ENCODE measurements around the gene SRGAP1.
"Not testable (repeated sequence)": the region's sequence is repeated elsewhere in the genome, so short reads cannot be mapped to it uniquely, and the experiment has no call there.

The SRGAP1 gene

DNA sequence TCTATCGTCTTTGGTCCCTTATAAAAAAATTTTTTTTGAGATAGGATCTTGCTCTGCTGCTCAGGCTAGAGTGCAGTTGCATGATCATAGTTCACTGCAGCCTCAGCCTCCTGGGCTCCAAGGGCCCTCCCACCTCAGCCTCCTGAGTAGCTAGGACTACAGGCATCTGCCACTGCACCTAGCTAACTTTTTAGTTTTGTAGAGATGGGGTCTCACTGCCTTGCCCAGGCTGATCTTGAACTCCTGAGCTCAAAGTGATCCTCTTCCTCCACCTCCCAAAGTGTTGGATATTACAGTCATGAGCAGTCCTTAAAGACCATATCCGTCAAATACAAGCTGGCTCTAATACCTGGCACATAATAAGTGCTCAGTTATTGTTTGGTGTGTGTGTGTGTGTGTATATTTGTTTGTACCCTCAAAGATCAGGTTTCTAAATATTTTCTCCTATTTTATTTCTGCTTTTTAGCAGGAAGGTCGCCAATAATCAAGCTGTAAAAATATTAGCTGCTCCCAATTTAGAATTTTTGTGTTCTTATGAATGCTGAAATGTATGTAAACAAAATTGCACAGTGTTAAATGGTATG lies 30.5 kb downstream of the SRGAP1 start:
- no peak for DNase-seq

DNA sequence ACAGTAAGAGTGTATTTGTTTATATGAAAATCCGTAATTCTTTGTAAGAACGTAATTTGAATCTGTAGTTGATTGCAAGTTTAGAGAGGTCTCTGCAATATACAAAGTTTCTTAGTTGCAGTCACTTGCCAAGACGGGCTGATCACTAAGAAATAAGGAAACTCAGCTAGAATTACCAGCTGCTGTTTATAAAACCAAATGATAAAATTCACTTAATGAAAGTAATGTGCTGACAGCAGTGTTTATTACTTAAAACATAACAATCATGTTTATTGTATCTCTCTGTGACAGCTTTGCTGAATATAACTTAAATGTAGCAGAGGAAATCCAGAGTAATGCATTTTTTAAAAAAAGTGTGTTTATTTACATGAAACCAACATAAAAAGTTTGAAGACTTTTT lies 31.2 kb downstream of the SRGAP1 start:
- peak in 1 of 2 experiments; percentile 6 for DNase-seq

DNA sequence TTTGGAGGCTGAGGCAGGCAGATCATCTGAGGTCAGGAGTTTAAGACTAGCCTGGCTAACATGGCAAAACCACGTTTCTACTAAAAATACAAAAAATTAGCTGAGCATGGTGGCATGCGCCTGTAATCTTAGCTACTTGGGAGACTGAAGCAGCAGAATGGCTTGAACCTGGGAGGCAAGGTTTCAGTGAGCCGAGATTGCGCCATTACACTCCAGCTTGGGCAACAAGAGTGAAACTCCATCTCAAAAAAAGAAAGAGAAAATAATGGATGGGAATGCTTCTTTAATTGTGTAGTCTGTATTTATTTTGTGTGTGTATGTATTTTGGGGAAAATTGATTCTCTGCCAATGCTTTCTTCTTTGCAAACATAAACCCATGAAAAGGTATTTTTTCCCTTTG lies 32.5 kb downstream of the SRGAP1 start:
- no peak for DNase-seq

DNA sequence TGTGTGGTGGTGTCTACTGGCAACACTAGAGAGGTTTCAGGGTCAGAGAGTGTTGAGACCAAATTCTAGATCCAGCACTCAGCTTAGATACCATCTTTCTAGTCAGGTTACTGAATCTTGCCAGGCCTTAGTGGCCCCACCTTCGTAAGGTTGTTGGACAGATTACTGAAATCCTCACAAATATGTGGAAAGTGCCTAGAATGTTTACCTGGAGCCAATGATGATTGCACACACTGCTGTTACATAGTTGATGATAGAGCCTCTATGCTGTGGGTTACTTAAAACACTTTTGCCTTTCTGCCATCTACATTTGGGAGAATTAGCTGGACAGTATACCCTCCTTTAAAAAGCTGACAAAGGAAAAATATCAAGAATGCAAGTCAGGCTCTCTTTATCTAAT lies 33.2 kb downstream of the SRGAP1 start:
- no peak for DNase-seq

DNA sequence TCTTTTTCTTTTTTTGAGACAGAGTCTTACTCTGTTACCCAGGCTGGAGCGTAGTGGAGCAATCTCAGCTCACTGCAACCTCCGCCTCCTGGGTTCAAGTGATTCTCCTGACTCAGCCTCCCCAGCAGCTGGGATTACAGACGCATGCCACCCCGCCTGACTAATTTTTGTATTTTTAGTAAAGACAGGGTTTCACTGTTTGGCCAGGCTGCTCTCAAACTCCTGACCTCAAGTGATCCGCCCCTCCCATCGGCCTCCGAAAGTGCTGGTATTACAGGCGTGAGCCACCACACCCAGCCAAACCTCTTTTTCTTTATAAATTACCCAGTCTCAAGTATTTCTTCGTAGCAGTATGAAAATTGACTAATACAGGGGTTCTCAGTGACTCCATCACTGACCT lies 35.7 kb downstream of the SRGAP1 start:
- not testable (repeated sequence) for DNase-seq

DNA sequence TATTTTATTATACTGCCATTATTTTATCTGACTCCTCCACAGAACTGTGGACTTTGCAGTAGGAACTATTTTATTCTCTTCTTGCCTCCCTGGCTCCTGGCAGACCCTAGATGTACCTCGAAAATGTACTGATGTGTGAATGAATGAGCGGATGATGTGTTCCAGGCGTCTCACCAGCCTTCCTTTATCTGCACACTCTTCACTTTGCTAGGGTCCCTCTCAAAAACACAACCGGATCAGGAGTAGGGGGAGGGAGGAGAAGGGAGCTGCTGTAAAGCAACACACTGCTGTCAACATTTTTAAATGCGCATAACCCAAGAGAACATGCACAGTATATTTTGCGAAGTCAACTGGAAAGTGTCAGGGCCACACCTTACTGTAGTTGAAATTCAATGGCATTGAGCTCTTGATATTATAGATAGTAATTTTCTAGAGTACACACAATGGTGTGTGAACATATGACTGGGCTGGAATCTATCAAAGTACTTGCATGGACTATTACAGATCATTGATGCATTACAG lies 36.3 kb downstream of the SRGAP1 start:
- no peak for DNase-seq

DNA sequence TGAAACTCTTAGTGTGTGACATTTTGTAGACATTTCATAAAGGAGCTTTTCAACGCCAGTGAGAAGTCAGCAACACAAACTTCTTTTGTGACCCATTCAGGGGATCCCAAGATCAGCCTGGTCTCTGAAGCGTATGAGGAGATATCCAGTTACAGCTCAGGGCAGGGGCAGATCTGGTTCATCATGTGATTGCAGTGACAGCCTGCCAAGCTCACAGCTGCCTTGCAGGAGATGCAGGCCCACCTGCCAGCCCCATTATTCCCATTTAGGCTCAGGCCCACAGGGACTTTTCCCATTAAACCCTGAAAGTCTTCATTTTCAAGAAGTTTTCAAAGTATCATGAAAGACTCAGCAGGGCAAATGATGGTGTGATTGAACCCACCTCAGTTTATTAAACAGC lies 38.3 kb downstream of the SRGAP1 start:
- DNase-seq = peak in 1 of 2 experiments; percentile 60

DNA sequence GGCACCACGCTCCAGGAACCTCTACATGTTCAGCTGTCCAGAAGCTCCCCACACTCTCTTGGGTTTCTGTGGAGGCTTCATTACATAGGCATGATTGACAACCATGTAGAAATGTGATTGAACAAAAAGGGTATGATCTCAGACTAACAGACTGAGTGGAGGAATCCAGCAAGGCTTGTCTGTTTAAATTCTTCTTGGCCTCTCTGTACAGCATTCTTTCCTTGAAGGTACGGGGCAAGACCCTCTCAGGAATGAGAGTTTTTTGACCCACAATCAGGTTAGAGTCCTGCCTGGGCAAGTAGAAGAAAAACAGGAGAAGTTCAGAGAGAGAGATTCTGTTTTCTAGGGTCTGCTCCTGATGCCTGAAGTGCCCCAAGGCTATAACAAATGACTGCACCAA lies 40.9 kb downstream of the SRGAP1 start:
- DNase-seq = no peak

DNA sequence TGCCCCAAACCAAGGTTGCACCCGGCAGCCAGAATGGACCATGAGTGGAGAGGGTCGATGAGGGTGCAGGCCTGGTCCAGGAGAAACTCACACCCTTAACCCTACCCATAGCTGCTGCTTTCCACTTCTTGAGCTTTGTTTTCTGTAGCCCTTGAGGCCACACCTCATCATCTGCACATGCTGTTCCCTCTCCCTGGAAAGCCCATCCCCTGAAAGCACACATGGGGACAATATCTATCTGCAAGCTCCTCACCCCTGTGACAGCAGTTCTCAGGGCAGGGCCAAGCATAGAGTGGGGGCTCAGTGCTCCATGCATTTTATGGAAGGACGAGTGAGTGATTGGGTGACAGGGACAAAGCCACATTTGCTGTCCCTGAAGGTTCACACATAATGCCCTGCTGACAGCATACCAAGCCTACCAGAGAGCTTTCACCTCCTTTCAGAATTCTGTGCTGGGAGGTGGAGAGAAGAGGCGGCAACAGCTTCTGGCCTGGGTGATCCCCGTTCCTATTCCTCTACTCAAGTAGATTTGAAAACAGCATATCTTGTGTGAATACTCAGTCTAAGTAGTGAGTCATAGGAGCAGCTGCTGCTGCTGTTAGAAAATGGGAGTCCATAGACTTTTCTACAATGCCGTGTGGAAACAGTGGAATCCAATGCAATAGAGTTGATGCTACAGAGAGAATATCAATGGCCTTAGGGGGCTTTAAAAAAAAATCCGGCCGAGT lies 44.6 kb downstream of the SRGAP1 start:
- no peak for DNase-seq

DNA sequence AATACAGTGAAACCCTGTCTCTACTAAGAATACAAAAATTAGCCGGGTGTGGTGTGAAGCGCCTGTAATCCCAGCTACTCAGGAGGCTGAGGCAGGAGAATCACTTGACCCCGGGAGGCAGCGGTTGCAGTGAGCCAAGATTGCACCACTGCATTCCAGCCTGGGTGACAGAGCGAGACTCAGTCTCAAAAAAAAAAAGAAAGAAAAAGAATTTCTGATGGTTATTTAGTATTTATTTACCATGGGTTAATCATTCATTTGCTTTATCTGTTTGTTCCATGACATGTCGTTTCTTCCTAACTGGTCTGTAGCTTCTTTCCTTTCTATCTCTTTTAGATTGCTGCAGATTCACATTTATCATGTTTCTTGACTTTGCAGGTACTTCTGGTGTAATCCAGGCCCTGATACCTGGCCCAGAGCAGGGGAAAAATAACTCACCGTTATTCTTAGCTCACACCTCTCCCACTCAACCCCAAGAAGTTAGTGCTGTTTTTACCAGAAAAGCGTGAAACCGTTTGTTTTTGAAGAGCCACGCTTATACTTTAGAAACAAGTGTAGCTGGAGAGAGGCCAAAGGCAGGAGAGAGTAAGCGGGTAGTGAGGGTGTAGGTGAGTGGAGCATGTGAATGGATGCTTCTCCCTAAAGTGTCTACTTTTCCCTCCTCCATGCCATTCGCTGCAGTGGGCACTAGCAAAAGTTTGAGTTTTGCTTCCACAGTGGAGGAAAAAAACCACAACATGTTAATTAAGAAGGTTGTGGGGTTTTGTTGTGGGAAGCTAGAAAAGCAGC lies 45.4 kb downstream of the SRGAP1 start:
- DNase-seq = no peak

DNA sequence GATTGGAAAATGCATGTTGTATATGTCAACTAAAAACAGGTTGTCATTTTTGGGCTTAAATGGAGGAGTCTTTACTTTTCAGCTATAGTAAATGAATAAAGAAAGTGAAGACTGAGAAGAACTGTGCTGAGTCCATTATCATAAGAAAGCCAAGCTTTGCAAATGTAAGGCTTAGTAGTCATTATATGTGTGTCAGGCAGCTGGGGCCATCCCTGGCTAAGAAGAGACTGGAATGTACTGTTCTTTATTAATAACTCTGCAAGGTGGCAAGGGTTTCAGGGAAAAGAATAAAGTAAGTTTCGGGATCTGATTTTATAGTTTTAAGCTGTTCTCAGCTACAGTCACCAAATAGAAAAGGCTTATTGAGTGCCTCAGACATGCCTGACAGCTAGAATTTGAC lies 48.7 kb downstream of the SRGAP1 start:
- DNase-seq = no peak

DNA sequence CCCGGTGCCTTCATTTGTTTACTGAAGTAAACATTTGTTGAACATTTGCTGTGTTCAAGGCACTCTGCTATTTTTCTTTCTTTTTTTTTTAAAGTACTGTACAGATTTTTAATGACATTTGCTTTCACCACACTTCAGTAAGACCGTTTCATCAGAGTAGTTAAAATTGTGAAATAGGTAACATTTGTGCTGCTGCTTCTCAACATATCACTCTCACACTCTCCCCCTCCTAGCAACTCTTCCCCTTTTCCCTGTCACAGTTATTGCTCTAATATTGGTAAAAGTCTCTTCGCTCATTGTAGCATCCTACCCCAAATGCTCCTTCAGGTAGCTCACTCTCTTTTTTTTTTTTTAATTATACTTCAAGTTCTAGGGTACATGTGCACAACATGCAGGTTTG lies 49.6 kb downstream of the SRGAP1 start:
- DNase-seq = no peak

DNA sequence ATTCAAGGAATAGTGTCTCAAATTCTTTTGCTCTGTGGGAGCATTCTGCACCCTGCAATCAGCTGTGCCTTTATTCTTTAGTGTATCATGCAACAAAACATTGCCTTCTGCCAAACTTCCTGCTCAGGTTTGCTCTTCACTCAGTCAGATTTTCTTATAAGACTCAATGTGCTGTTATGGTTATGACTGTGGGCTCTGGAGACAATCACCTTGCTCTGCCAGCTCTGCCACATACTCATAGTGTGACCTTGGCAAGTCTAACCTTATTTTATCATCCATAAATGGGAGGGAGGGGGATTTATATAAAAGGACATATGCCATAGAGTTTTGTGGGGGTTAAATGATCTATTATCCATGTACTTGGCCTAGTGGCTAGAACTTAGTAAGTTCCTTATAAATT lies 51.3 kb downstream of the SRGAP1 start:
- no peak for DNase-seq

DNA sequence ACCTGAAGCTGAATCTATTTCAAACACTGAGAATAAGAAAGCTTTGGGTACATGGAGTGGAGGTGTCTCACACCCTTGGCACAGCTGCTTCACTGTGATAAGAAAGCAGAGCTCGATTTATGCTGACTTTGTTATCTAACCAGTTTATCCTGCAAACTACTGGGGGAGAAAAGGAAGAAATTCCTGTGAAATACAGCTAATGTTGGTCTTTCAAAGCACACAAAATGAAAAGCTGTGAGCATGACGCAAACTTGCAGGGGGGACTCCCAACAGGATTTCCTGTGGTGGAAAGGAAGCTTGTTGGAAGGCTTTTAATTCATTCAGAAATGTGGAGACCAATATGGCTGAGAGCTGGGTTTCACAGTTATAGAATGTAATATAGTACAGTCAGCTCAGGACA lies 53.4 kb downstream of the SRGAP1 start:
- no peak for DNase-seq

DNA sequence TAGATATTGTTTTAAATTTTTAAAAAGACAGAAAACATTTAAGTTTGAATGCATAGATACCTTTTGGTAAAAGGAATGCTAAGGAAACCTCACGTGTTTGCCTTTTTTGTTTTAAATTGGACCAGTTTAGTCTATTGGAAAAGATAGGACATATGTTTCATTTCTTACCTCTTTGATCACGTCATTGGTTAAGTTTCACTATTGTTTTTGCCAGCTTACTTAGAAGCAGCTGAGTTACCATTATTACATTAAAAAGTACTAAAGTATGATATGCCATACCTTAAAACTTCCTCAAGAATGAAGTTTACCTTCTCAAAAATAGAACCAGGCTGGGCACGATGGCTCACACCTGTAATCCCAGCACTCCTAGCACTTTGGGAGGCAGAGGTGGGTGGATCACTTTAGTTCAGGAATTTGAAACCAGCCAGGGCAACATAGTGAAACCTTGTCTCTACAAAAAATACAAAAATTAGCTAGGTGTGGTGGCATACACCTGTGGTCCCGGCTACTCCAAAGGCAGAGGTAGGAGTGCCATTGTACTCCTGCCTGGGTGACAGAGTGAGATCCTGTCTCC lies 54.4 kb downstream of the SRGAP1 start:
- no peak for DNase-seq

DNA sequence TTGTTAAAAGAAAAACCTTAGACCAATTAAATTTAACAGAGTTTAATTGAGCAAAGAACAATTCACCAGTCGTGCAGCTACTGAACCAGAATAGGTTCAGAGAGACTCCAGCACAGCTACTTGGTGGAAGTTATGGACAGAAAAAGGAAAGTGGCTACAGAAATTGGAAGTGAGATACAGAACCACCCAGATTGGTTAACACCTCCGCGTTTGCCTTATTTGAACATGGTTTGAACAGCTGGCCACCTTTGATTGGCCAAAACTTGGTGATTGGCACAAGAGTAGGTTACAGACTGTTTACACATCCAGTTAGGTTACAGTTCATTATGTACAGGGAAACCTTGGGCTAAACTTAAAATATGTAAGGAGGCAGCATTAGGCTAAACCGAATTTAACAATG lies 54.9 kb downstream of the SRGAP1 start:
- DNase-seq = no peak

DNA sequence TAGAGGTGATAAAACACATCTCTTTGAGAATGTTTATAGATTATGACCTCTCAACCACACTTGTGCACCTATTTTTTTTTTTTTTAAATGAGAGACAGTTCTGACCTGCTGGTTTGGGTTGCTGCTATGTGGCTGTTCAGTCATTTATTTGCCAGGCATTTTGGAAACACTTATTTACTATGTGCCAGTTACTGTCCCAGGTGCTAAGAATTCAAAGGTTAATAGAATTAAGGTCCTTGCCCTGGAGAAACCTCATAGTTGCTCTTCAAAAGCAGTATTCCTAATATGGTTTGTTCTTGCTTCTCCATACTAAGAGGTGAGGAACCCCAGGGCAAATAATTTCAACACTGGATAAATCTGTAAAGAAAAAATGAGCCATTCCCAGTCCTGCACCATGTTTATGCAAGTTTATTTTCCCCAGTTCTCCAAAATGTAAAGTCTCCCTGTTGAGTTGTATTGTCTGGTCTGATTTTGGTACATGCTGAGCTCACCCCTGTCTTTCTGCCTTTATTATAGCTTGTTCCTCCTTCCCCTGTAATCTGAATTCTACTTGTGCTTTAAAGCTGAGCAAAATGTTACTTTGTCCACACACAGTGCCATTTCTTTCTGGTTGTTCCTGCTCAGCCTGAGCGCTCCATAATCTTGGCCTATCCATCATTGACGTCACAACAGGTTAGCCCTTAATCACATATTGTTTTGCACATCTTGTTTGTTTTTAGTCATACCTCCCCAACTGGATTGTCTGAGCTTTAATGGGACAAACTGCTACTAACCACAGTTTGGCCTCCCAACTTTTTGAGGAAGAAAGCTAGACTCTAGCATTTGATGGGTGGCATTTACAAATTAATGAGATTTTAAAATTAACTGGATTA lies 56.7 kb downstream of the SRGAP1 start:
- no peak for DNase-seq

DNA sequence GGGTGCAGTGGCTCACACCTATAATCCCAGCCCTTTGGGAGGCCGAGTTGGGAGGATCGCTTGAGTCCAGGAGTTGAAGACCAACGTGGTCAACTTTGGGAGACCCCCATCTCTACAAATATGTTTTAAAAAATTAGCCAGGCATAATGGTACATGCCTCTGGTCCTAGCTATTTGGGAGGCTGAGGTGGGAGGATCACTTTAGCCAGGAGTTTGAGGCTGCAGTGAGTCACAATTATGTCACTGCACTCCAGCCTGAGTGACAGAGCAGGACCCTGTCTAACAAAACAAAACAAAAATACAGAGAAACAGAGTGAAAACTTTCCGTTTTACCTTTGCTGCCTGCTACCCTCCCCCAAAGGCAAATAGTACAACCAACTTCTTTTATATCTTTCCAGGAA lies 60.2 kb downstream of the SRGAP1 start:
- DNase-seq = no peak

DNA sequence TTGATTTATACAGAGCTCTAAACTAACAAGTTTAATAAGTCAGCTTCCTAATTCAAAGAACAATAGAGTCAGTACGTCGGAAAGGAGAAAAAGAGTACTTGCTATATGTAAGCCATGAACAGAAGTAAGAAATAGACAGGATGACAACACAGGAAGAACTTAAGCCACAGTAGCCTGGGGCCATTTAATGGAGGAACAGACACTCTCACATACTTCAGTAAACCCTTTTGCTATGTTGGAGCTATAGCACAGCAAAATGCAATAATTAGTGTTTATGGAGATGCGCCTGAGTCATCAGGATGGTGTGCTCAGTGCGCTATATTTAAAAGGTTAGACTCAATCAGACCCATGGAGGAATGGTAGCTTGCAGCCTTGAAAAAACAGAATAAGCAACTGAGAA lies 61.0 kb downstream of the SRGAP1 start:
- DNase-seq = no peak

DNA sequence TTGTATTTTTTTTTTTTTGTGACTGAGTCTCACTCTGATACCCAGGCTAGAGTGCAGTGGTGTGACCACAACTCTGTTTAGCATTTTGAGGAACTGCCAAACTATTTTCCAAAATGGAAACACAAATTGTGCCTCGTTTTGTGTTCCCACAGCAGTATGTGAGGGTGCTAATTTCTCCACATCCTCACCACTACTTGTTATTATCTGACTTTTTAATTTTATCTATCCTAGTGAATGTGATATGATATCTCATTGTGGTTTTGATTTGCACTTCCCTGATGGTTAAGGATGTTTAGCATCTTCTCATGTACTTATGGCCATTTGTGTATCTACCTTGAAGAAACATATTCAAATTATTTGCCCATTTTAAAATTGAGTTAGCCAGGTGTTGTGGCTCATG lies 62.4 kb downstream of the SRGAP1 start:
- DNase-seq = no peak

DNA sequence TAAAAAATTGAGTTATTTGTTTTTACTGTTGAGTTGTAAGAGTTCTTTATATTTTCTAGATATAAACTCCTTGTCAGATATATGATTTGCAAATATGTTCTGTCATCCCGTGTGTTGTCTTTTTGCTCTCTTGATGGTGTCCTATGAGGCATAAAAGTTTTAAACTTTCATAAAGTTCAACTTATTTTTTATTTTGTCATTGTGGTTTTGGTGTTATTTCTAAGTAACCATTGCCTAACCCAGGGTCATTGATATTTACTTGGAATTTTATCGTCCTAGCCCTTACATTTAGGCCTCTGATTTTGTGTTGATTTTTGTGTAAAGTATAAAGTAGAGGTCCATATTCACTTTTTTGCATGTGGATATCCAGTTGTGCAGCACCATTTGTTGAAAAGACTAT lies 63.1 kb downstream of the SRGAP1 start:
- no peak for DNase-seq

DNA sequence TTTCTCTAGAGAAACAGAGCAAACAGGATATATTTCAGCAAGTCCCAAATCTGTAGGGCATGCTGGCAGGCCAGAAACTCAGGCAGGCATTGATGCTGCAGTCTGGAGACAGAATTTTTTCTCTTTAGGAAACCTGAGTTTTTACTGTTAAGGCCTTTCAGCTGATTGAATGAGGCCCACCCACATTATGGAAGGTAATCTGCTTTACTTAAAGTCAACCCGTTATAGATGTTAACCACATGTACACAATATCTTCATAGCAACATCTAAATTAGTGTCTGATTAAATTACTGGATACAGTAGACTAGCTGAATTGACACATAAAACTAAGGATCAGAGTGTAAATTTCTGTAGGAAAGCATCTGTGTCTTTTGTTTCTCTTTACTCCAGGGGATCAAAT lies 65.2 kb downstream of the SRGAP1 start:
- DNase-seq = no peak

DNA sequence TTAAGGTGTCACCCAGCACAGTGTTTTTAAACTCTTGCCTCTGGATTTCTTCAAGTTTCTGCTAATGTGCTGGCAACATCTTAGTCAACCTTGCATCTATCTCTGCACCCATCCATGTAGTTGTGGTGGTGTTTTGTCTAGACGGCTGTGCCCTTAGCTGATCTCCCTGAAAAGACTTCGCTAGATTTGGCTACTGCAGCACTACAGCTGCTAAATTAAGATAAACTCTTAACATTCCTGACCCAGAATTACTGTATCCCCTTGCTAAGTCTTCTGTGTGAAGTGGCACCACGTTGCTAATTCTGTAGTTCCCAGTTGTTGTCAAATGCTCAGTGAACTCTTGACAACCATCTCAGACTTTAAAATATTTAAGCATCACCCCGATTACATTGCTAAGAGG lies 66.8 kb downstream of the SRGAP1 start:
- DNase-seq = no peak
